ENCODE results near the gene BCAP29.

GRCh38 chr7:107564553-107565298 lies 15.3 kb upstream of the BCAP29 start:
- TF ChIP-seq CTCF (conservative IDR thresholded peaks at IDR 0.05 in 1 of 2, IDR thresholded peaks at IDR 0.05 in 1 of 2; ENCODE audit: extremely low read depth in 1 of 2, insufficient read depth in 1 of 2, low read depth in 1 of 2, low read length in 2 of 2) (peak in 1 of 2 donors; percentile 12), EZH2 (IDR thresholded peaks at IDR 0.05; ENCODE audit: borderline replicate concordance, low read length) (no peak)
